GM18508 (cell line): Measurements from ENCODE around the gene CHD2.
"Not testable (repeated sequence)": the region's sequence is repeated elsewhere in the genome, so short reads cannot be mapped to it uniquely, and the experiment has no call there.

Source experiments
- ATAC-seq: cut with Tn5 transposase; IDR thresholded peaks from one replicate; pipeline ENCODE4 v1.9.1; 2021; ENCODE audit warnings: moderate number of reproducible peaks; ENCODE audit not compliant: insufficient read depth, unreplicated experiment

CHD2 gene

GRCh38 chr15:93059442-93059841 lies 159.3 kb downstream of the CHD2 start:
- ATAC-seq = no peak

GRCh38 chr15:93060336-93061248 lies 160.5 kb downstream of the CHD2 start:
- ATAC-seq = no peak

- ATAC-seq = not testable (repeated sequence)
Measured at GRCh38 chr15:93062628-93063261, 162.6 kb downstream of the CHD2 start.

DNA sequence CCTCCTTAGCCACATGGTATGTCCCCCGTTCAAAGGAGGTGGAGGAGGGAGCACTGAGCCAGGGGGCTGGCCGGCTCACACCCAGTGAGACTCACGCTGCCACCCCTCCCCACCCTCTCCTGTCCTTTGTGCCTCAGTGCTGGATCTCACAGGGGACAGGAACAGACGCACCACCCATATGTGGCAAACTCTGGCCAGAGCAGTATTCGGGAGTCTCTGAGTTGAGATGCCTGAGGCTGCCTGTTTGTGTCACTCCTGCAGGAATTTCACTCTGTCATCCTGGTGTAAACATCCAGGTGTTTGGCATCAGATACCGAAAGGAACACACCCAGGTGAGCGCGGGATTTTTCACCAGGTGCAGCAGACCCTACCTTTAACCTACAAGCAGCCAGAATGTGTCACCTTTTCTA lies 163.1 kb downstream of the CHD2 start:
- ATAC-seq = no peak

- ATAC-seq = no peak
Measured at GRCh38 chr15:93063796-93064690, 163.9 kb downstream of the CHD2 start.

DNA sequence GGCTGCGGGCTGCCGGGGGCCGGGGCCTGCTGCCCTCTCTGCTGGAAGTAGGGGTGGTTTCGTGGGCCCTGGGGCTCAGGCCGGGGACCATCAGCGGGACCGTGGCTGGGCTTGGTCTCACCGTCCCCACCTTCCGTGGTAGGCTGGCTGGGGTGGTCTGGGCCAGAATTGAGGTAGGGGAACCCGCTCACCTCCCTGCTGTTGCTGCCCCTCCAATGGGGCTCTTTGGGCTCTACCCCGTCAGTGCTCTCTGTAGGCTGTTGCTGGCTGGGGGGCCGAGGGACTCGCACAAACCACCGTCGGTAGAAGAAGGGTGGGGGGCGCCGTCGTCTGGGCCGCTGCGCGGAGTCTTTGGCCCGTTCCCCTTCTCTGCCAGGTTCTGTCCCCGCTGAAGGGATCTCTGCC lies 165.5 kb downstream of the CHD2 start:
- ATAC-seq = no peak

DNA sequence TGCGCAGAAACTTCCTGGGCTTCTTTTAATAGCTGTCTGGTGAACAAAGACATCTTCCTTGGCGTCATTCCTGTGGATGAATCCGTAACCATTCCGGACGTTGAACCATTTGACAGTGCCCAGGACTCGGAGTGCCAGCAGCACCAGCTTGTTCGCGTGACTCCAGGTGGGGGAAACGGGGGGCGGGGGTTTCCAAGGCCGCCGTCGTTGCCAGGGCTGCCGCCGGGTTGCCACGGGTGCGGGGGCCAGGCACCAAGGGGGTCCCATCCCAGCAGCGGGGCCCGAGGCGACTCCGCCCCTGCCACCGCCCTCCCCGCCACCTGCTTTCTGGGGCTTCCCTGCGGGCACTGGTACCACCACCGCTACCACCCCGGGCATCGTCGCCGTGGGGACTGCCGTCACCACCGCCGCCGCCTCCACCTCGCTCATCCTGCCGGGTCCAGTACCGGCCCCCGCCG lies 166.1 kb downstream of the CHD2 start:
- no peak for ATAC-seq

DNA sequence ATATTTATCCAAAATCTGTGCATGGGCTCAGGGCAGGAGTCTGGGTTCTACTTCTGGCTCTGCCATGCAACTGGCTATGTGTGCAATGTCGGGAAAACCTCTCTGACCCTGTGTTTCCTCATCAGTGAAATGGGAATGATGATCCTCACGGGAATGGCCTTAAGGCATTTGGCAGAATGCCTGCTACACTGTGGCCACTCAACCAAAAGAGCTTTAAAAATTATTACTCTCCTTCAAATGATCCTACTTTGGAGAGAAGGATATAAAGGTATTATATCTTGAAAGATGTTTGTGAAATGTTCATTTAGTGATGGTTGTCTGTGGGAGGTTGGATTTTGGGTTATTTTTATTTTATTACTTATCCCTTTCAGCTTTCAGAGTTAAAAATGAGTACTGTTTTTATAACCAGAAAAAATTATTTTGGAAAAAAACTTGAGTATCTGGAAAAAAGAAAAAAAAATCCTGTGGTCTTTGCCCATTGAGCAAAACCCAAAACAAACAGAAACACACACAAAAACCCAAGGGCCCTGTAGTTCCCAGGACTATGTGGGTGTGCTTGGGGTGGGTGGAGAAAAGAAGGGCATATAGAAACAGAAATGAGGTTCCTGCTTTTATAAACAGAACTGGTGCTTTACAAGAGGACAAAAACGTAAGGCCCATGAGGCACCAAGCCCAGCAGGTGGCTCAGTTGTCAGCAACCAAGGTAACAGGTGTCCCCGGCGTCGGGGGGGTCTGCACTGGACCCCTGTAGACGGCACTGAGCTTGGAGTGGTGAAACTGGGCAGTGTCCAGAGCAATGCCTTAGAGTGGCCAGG lies 166.9 kb downstream of the CHD2 start:
- ATAC-seq = no peak

DNA sequence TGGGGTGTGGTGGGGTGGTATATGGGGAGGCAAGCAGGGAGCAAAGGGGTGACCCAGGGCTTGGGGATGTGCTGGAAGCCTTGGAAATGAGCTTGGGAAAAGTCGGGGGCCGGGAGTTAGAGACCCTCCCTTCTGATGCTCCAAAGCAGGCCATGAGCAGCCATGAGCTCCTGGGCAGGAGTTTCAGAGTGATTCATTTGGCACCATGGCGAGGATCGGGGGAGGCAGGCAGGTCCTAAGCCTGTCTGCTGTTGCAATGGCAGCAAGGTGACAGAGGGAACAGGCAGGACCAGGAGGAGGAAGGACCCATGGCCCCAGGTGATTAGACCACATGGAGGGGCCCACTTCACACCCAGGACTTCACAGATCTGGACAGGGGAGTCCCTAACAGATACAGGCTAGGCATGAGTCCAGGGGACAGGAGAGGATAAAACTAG lies 167.5 kb downstream of the CHD2 start:
- ATAC-seq = no peak

DNA sequence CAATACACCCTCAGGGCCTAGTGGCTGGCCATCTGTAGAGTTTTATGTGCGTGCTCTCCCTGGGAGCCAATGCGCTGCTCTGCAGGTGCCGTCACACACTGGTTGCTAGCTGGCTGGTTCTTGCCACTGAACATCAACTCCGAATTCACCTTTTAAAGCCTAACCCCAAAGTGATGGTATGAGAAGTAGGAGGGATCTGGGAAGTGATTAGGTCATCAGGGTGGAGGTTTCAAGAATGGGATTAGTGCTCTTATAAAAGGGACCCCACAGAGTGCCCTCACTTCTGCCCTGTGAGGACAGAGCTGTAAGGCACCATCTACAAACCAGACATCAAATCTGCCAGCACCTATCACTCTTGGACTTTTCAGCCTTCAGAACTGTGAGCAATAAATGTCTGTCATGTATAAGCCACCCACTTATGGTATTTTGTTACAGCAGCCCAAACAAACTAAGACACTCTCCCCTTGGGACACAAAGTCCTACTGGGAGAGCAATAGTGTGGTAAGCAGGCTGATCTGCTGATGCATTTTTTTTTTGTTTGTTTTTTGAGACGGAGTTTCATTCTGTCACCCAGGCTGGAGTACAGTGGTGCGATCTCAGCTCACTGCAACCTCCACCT lies 168.6 kb downstream of the CHD2 start:
- ATAC-seq = no peak

- no peak for ATAC-seq
Measured at GRCh38 chr15:93070132-93070531, 170.0 kb downstream of the CHD2 start.

- ATAC-seq = no peak
Measured at GRCh38 chr15:93070551-93071296, 170.6 kb downstream of the CHD2 start.

DNA sequence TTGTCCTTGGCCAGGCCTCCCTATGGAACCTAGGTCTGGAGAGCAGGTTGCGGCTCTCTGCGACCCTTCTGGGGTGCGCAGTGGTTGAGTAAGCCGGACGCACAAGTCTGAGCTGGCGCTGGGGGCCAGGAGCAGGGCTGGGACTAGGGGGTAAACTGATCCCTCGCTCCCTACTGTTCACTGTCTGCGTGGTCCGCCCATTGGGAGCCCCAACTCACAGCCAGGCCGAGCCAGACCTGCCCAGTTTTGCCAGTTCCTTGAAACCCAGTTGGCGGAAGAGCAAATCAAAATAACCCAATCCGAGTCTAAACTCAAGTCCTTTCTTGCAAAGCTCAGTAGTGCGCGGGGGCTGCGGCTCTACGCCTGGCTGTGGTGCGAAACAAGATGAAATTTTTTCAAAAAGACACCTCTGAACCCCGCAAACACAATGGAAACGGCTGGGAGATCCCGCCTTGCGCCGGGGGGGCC lies 171.4 kb downstream of the CHD2 start:
- no peak for ATAC-seq

- ATAC-seq = no peak
Measured at GRCh38 chr15:93072011-93072410, 171.9 kb downstream of the CHD2 start.

GRCh38 chr15:93072411-93073394 lies 172.6 kb downstream of the CHD2 start:
- no peak for ATAC-seq

DNA sequence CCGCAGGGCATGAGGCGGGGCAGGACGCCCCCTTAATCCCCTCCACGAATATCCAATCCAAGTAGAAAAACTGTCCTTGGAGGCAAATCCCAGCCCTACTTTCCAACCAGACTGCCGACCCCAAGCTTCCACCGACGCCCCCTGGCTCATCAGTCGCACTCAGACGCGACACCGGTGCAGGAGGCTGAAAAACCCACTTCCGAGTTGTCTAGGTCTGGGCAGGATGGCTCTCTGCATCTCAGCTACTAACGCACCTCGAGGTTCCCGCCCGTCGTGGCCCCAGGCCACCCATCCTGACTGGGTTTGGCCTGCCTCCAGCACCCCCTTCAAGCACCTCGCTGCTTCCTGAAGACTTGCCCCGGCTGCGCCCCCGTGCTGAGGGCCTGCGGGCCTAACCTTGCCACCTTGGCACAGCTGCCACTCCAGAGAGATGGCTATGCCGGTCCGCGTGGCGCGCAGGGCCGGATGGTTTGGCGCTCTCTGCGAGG lies 173.4 kb downstream of the CHD2 start:
- ATAC-seq = no peak

GRCh38 chr15:93074599-93074998 lies 174.5 kb downstream of the CHD2 start:
- no peak for ATAC-seq
